CD4-positive, alpha-beta T cell (primary cell): Measurements from ENCODE around the gene AAK1. TPM values are rescaled to one million over a fixed set of nuclear protein-coding genes. Genes with fewer than 3 reads are reported as not detected.

ENCODE experiments used
- ATAC-seq: fragments of 200-7000 bp; cut with Tn5 transposase; one replicate; pipeline ENCODE4 v1.10.0; 2022; ENCODE audit warnings: mild to moderate bottlenecking; ENCODE audit not compliant: poor library complexity
- CTCF ChIA-PET: fragments of 350-600 bp; sonication (Branson Sonifier 250); formaldehyde crosslinking; loops from one replicate; lab custom pipeline; 2021; ENCODE audit warnings: antibody characterized with exemption, inconsistent platforms; lab: Charles Lee
- POLR2A ChIA-PET: fragments of 350-600 bp; sonication (Branson Sonifier 250); formaldehyde crosslinking; loops from one replicate; lab custom pipeline; 2021; ENCODE audit warnings: antibody characterized with exemption, inconsistent platforms; lab: Charles Lee
- DNase-seq, 14 experiments: peaks; one replicate each; pipeline ENCODE4 v3.0.0-alpha.2; 2013 to 2020; ENCODE audit warnings: mixed read lengths in 2 of 14
- H3K27ac ChIP-seq, 2 donors: one replicate each; pipeline versions ENCODE4 v1.5.1 to v1.7.0; 2013; ENCODE audit warnings: low read length in 2 of 2, low read depth in 1 of 2, mild to moderate bottlenecking in 1 of 2
- H3K27me3 ChIP-seq, 2 experiments: 1 replicate in 1 of 2; 2 replicates in 1 of 2; pipeline versions ENCODE4 v1.6.1 to v1.7.0; 2013; ENCODE audit warnings: low read length in 2 of 2, control low read depth in 1 of 2, mild to moderate bottlenecking in 1 of 2, moderate library complexity in 1 of 2; ENCODE audit not compliant: insufficient read depth in 2 of 2, control insufficient read depth in 1 of 2
- H3K36me3 ChIP-seq: one replicate; pipeline ENCODE4 v1.6.1; 2013; ENCODE audit warnings: low read length, control low read depth; ENCODE audit not compliant: insufficient read depth
- H3K4me1 ChIP-seq: one replicate; pipeline ENCODE4 v1.6.1; 2013; ENCODE audit warnings: low read length, control low read depth; ENCODE audit not compliant: insufficient read depth
- H3K4me3 ChIP-seq: one replicate; pipeline ENCODE4 v1.5.1; 2013; ENCODE audit warnings: mild to moderate bottlenecking, low read length, moderate library complexity
- H3K9me3 ChIP-seq, 2 experiments: 1 replicate in 1 of 2; 2 replicates in 1 of 2; pipeline versions ENCODE4 v1.6.1 to v1.7.0; 2013; ENCODE audit warnings: low read length in 2 of 2, mild to moderate bottlenecking in 2 of 2, control low read depth in 1 of 2, moderate library complexity in 1 of 2; ENCODE audit not compliant: control insufficient read depth in 1 of 2, insufficient read depth in 1 of 2
- H3K27ac Mint-ChIP-seq: one replicate; pipeline ENCODE4 v1.8.0; 2020; ENCODE audit warnings: mixed read lengths
- H3K27me3 Mint-ChIP-seq: one replicate; pipeline ENCODE4 v1.8.0; 2021; ENCODE audit warnings: mixed read lengths
- H3K36me3 Mint-ChIP-seq: one replicate; pipeline ENCODE4 v1.8.0; 2021; ENCODE audit warnings: low read depth, mixed read lengths
- H3K4me1 Mint-ChIP-seq: one replicate; pipeline ENCODE4 v1.8.0; 2021; ENCODE audit warnings: low read depth, mixed read lengths
- H3K4me3 Mint-ChIP-seq: one replicate; pipeline ENCODE4 v1.8.0; 2020; ENCODE audit warnings: mild to moderate bottlenecking, mixed read lengths
- H3K9me3 Mint-ChIP-seq: one replicate; pipeline ENCODE4 v1.8.0; 2020; ENCODE audit warnings: mixed read lengths
- CTCF ChIP-seq: fragments of 200-600 bp; IDR thresholded peaks from one replicate; pipeline ENCODE4 v1.8.0; 2022; ENCODE audit warnings: antibody characterized with exemption, mild to moderate bottlenecking
- intact Hi-C, 2 experiments: fragments of 100-400 bp; cut with DNase I in 1 of 2; cut with micrococcal nuclease in 1 of 2; formaldehyde crosslinking; loops; one replicate each; pipeline versions ENCODE4 v1.15.1 to v1.9.0; 2023 to 2025; cut with DNase I, micrococcal nuclease
- total RNA-seq, 174 experiments: library from RNA in 2 of 174; stranded (reverse) in 2 of 174; gene quantifications; one replicate each; pipeline ENCODE4 v1.2.3 and lab custom pipeline; 2021 to 2026

AAK1 gene
- total RNA-seq, 2 experiments from 2014 or later, result 201 to 208 TPM

GRCh38 chr2:69637923-69638322, 5.6 kb downstream of the AAK1 start:
- Mint-ChIP-seq H3K27ac (peak overlapping the region; percentile 95), H3K27me3 (no peaks in the 10 kb centered on the region), H3K4me3 (peak overlapping the region; percentile 99), H3K4me1 (peaks cover 78% of the 10 kb centered on the region), H3K9me3 (no peaks in the 10 kb centered on the region), H3K36me3 (peaks cover 88% of the 10 kb centered on the region)
- ChIA-PET POLR2A (interaction anchor here (1.0 to 1.5 kb wide), 4 partner anchors 9 to 58 kb away, joined by 3 to 4 read pairs (median 4); no protein-coding TSS in a partner anchor), CTCF (interaction anchor here (1.5 kb wide), 2 partner anchors 18 to 72 kb away, joined by 3 to 7 read pairs; no protein-coding TSS in a partner anchor)
- H3K4me3 ChIP-seq, result no peak overlapping the region
- no peaks in the 10 kb centered on the region for H3K27me3 ChIP-seq
- no peak for TF ChIP-seq CTCF
- no peak overlapping the region for H3K27ac ChIP-seq
- DNase-seq, result no peak
- intact Hi-C loops, result no loop called here
- H3K4me1 ChIP-seq, result peaks cover 45% of the 10 kb centered on the region
- H3K9me3 ChIP-seq, result no peaks in the 10 kb centered on the region
- peaks cover 34% of the 10 kb centered on the region for H3K36me3 ChIP-seq
- no peak for ATAC-seq

- H3K27me3 Mint-ChIP-seq, result no peaks in the 10 kb centered on the region
- peak overlapping the region; percentile 34 for H3K27ac Mint-ChIP-seq
- intact Hi-C loops, result no loop called here
- Histone ChIP-seq H3K27ac (no peak overlapping the region), H3K4me1 (peaks cover 55% of the 10 kb centered on the region), H3K36me3 (peaks cover 38% of the 10 kb centered on the region), H3K27me3 (no peaks in the 10 kb centered on the region), H3K4me3 (no peak overlapping the region), H3K9me3 (no peaks in the 10 kb centered on the region)
- CTCF ChIA-PET, result interaction anchor here (1.0 to 1.5 kb wide), 3 partner anchors 12 to 78 kb away, joined by 4 to 6 read pairs (median 4); no protein-coding TSS in a partner anchor
- peaks cover 80% of the 10 kb centered on the region for H3K36me3 Mint-ChIP-seq
- no peak for TF ChIP-seq CTCF
- POLR2A ChIA-PET, result interaction anchor here (1.7 kb wide), 1 partner anchor 18 kb away, joined by 5 read pairs; no protein-coding TSS in a partner anchor
- ATAC-seq, result no peak
- peaks cover 81% of the 10 kb centered on the region for H3K4me1 Mint-ChIP-seq
- H3K4me3 Mint-ChIP-seq, result no peak overlapping the region
- DNase-seq, result no peak
- H3K9me3 Mint-ChIP-seq, result no peaks in the 10 kb centered on the region
Observed at GRCh38 chr2:69636395-69636794, 7.1 kb downstream of the AAK1 start.

DNA sequence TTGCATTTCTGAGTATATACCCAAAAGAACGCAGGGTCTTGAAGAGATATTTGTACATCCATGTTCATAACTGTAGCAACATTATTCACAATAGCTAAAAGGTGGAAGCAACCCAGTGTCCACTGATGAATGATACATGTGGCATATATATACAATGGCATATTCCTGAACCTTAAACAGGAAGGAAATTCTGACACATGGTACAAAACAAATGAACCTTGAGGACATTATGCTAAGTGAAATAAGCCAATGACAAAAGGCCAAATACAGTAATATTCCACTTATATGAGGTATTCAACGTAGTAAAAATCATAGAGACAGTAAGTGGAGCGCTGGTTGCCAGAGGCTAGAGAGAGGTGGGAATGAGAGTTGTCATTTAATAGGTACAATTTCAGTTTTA, 8.1 kb downstream of the AAK1 start:
- TF ChIP-seq CTCF, result no peak
- Histone ChIP-seq H3K4me1 (peaks cover 64% of the 10 kb centered on the region), H3K36me3 (peaks cover 41% of the 10 kb centered on the region), H3K9me3 (no peaks in the 10 kb centered on the region), H3K4me3 (no peak overlapping the region), H3K27ac (no peak overlapping the region), H3K27me3 (no peaks in the 10 kb centered on the region)
- ChIA-PET POLR2A (interaction anchor here (1.1 to 2.4 kb wide), 2 partner anchors 9 to 48 kb away, joined by 4 to 13 read pairs; partner anchors contain the start of gene AAK1), CTCF (interaction anchor here (1.5 kb wide), 1 partner anchor 13 kb away, joined by 6 read pairs; no protein-coding TSS in a partner anchor)
- DNase-seq (no peak), ATAC-seq (no peak)
- peak overlapping the region; percentile 34 for H3K27ac Mint-ChIP-seq
- H3K36me3 Mint-ChIP-seq, result peaks cover 80% of the 10 kb centered on the region
- intact Hi-C loops, result no loop called here
- no peaks in the 10 kb centered on the region for H3K9me3 Mint-ChIP-seq
- H3K27me3 Mint-ChIP-seq, result no peaks in the 10 kb centered on the region
- H3K4me1 Mint-ChIP-seq, result peaks cover 76% of the 10 kb centered on the region
- peak overlapping the region; percentile 30 for H3K4me3 Mint-ChIP-seq
